Stimulated activated naive CD4-positive, alpha-beta T cell (primary cell): Measurements from ENCODE around the gene MS4A6A.

Experiments
- DNase-seq, 6 experiments: peaks; one replicate each; lab custom pipeline; 2025; lab: John Stamatoyannopoulos, UW

The MS4A6A gene

DNA sequence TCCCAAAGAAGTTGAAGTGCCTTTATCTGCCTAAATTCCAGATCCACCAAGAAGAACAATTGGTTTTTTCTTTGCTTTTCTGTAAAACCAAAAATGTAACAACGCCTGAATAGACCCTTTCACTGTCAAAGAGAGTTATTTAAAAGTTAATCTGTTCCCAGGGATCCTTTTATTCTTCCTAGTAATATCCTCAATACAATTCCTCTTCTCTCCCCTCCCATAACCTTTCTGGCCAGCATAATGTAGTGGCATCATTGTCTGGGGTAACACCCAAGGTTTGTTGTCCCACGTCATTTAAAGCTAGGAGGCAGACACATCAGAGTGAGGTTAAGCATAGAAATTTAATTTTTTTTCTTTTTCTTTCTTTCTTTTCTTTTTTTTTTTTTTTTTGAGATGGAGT, 54.5 kb downstream of the MS4A6A start:
- no peak for DNase-seq

DNA sequence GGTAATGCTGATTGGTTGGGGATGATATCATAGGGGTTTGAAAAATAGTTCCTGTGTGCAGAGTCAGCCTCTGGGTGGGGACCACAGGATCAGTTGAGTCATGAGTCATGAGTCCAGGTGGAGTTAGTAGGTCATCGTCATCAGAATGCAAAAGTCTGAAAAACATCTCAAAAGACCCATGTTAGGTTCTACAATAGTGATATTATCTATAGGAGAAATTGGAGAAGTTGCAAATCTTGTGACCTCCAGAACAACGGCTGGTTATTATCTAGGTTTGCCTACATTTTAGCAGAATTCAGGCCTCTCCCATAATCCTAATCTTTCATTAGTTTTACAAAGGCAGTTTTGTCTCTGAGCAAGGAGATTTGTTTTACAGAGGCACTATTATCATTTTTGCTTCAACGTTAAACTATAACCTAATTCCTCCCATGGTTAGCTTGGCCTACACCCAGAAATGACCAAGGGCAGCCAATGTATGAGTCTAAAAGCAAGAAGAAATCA, 55.5 kb downstream of the MS4A6A start:
- no peak for DNase-seq

DNA sequence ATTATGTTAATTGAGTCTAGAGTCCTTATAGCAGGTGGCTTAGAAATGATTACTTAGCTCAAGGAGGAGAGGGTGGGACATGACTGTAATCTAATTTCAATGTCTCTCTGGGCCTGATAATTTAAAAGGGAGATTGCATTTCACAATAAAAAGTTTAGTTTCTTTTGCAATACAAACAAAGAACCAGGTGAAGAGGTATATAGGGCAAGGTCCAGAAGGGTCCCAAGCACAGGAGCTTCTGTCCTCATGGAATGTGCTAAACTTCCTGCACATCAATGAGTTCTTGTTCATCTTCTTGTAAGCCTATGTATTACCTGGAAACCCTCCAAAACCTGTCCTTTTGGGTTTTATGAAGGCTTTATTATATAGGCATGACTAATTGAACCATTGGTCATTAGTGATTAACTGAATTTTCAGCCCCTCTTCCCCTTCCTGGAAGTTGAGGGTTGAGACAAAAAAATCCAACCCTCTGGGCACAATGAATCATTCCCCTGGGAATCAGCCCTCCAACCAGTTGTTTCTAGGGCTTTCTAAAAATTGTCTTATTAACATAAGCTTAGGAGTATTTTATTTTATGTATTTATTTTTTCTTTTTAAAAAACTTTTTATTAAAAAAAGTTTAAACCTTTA, 56.8 kb downstream of the MS4A6A start:
- DNase-seq, result no peak

DNA sequence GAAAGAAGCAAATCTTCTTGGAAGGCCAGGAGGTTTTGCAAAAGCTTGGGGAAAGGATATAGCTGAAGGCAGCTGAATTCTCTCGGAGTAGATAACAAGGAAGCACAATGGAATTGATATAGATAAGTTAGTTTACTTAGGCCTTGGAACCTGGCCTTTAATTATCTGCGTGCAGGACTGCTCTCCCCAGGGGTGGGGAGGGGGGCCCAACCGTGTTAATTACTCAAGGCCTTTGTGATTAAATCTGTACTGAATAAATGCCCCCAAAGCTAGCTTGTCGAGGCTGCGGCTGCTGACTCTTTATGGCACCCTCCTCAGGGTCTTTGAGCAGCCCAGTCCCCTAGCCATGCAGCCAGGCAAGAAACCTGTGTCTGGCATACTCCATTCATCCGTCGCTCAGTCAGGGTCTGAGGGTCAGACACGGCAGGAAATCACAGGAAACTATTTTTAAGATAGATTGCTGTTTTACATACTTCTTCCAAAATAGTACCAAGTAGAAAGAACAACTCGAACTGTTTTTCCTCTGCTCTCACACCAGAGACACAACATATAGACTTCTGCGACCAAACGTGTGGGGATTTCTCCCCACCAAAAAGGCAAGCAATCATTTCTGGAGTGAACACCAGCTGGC, 58.0 kb downstream of the MS4A6A start:
- DNase-seq, result no peak
